HCT116 (cell line): ENCODE measurements around the gene CHTF18. TPM values are rescaled to one million over a fixed set of nuclear protein-coding genes. Genes with fewer than 3 reads are reported as not detected.

ENCODE experiments used
- ATAC-seq: fragments of 200-7000 bp; cut with Tn5 transposase; 2 replicates; pipeline ENCODE4 v1.9.1; 2020; ENCODE audit warnings: mild to moderate bottlenecking, moderate library complexity
- BruUV-seq: library from RNA; stranded (reverse); fragments of 400-500 nt; replicated peaks from 2 replicates; lab custom pipeline; 2021; lab: Mats Ljungman, UMichigan
- CTCF ChIA-PET: fragments of 300-600 bp; sonication (Branson Sonifier 250); formaldehyde crosslinking; loops from one replicate; lab custom pipeline; 2021; ENCODE audit warnings: antibody characterized with exemption; lab: Charles Lee
- POLR2A ChIA-PET: fragments of 300-600, 350-600 bp; sonication (Branson Sonifier 250); formaldehyde crosslinking; loops from one replicate; lab custom pipeline; 2021; ENCODE audit warnings: antibody characterized with exemption; lab: Charles Lee
- RAD21 ChIA-PET, 2 experiments: fragments of 300-600 bp; sonication (Branson Sonifier 250); formaldehyde crosslinking; loops; one replicate each; lab custom pipeline; 2023; ENCODE audit warnings: low total read pairs in 2 of 2; ENCODE audit not compliant: uncharacterized antibody in 2 of 2, unreplicated experiment in 2 of 2, low non-redundant PET in 1 of 2; lab: Charles Lee
- DNase-seq: peaks from one replicate; pipeline ENCODE4 v3.0.0-alpha.2; 2010; ENCODE audit warnings: low read depth, low spot score
- H2AFZ ChIP-seq: fragments of 200-600 bp; shearing (Covaris generic), sonication (generic); 2 replicates; pipeline ENCODE4 v1.6.1; 2017; ENCODE audit warnings: low read depth, mixed run types, mixed read lengths, antibody characterized with exemption, low read length; ENCODE audit not compliant: poor library complexity, severe bottlenecking
- H3K27ac ChIP-seq: 2 replicates; pipeline ENCODE4 v1.5.1; 2012; ENCODE audit warnings: low read depth, low read length
- H3K27me3 ChIP-seq: fragments of 200-600 bp; sonication (generic); 2 replicates; pipeline ENCODE4 v1.6.1; 2016; ENCODE audit warnings: mixed run types, low read length, mixed read lengths; ENCODE audit not compliant: insufficient read depth
- H3K36me3 ChIP-seq, 2 experiments: fragments of 200-500 bp in 1 of 2; fragments of 200-600 bp in 1 of 2; sonication (Bioruptor generic) in 1 of 2; sonication (generic) in 1 of 2; 2 replicates each; pipeline versions ENCODE4 v1.5.1 to v1.6.1; 2014 to 2016; ENCODE audit warnings: low read length in 2 of 2, inconsistent platforms in 1 of 2, mixed read lengths in 1 of 2, mixed run types in 1 of 2; ENCODE audit not compliant: insufficient read depth in 2 of 2, control insufficient read depth in 1 of 2
- H3K4me1 ChIP-seq, 2 experiments: fragments of 200-600 bp in 1 of 2; sonication (generic) in 1 of 2; 2 replicates each; pipeline versions ENCODE4 v1.5.1 to v1.6.1; 2012 to 2017; ENCODE audit warnings: low read length in 2 of 2, inconsistent platforms in 1 of 2, mild to moderate bottlenecking in 1 of 2, mixed read lengths in 1 of 2, mixed run types in 1 of 2, moderate library complexity in 1 of 2; ENCODE audit not compliant: insufficient read depth in 2 of 2, control insufficient read depth in 1 of 2
- H3K4me2 ChIP-seq: fragments of 200-600 bp; sonication (generic); 2 replicates; pipeline ENCODE4 v1.6.1; 2017; ENCODE audit warnings: mixed run types, low read length, mixed read lengths
- H3K4me3 ChIP-seq, 2 experiments: fragments of 200-600 bp in 1 of 2; sonication (generic) in 1 of 2; replicated peaks in 1 of 2; 2 replicates each; pipeline ENCODE4 v1.5.1; 2011 to 2016; ENCODE audit warnings: low read length in 2 of 2, control low read depth in 1 of 2, low read depth in 1 of 2, mild to moderate bottlenecking in 1 of 2, mixed read lengths in 1 of 2, mixed run types in 1 of 2
- H3K79me2 ChIP-seq: fragments of 200-600 bp; sonication (generic); 2 replicates; pipeline ENCODE4 v1.6.1; 2017; ENCODE audit warnings: mild to moderate bottlenecking, mixed run types, low read length, moderate library complexity, mixed read lengths; ENCODE audit not compliant: insufficient read depth
- H3K9ac ChIP-seq: fragments of 200-600 bp; sonication (generic); 2 replicates; pipeline ENCODE4 v1.6.1; 2016; ENCODE audit warnings: low read length, mixed read lengths
- H3K9me2 ChIP-seq: fragments of 200-600 bp; sonication (generic), shearing (Covaris generic); 2 replicates; pipeline ENCODE4 v1.6.1; 2017; ENCODE audit warnings: mixed run types, mild to moderate bottlenecking, moderate library complexity; ENCODE audit not compliant: insufficient read depth
- H3K9me3 ChIP-seq, 2 experiments: fragments of 200-500 bp in 1 of 2; fragments of 200-600 bp in 1 of 2; sonication (Bioruptor generic) in 1 of 2; sonication (generic) in 1 of 2; 2 replicates each; pipeline ENCODE4 v1.6.1; 2014 to 2017; ENCODE audit warnings: low read length in 2 of 2, mixed read lengths in 2 of 2, inconsistent platforms in 1 of 2, low read depth in 1 of 2, mild to moderate bottlenecking in 1 of 2, mixed run types in 1 of 2, moderate library complexity in 1 of 2; ENCODE audit not compliant: control insufficient read depth in 1 of 2, insufficient read depth in 1 of 2
- H4K20me1 ChIP-seq: fragments of 200-600 bp; sonication (generic), shearing (Covaris generic); 2 replicates; pipeline ENCODE4 v1.6.1; 2017; ENCODE audit warnings: mixed run types, mild to moderate bottlenecking, moderate library complexity; ENCODE audit not compliant: insufficient read depth
- CBX3 ChIP-seq: IDR thresholded peaks from 2 replicates; pipeline ENCODE4 v1.6.1; 2012; ENCODE audit warnings: low read depth
- CEBPB ChIP-seq: IDR thresholded peaks from 2 replicates; pipeline ENCODE4 v1.6.1; 2012; ENCODE audit warnings: low read depth
- CTCF ChIP-seq, 3 experiments: fragments of 200-600 bp in 1 of 3; sonication (generic) in 1 of 3; IDR thresholded peaks in 2 of 3; conservative IDR thresholded peaks in 1 of 3; 2 replicates each; pipeline ENCODE4 v1.5.1; 2012 to 2017; ENCODE audit warnings: low read depth in 2 of 3, low read length in 2 of 3, antibody characterized with exemption in 1 of 3, borderline replicate concordance in 1 of 3, control low read depth in 1 of 3, mild to moderate bottlenecking in 1 of 3, mixed read lengths in 1 of 3, mixed run types in 1 of 3, moderate library complexity in 1 of 3; ENCODE audit not compliant: insufficient read depth in 1 of 3
- ELF1 ChIP-seq: IDR thresholded peaks from 2 replicates; pipeline ENCODE4 v1.6.1; 2012; ENCODE audit warnings: low read depth, borderline replicate concordance
- EZH2 ChIP-seq: fragments of 200-600 bp; sonication (generic); IDR thresholded peaks from 2 replicates; pipeline ENCODE4 v1.6.1; 2017; ENCODE audit warnings: antibody characterized with exemption, mixed run types
- FOSL1 ChIP-seq: IDR thresholded peaks from 2 replicates; pipeline ENCODE4 v1.6.1; 2012; ENCODE audit warnings: low read depth
- JUND ChIP-seq: IDR thresholded peaks from 2 replicates; pipeline ENCODE4 v1.6.1; 2012
- MAX ChIP-seq: IDR thresholded peaks from 2 replicates; pipeline ENCODE4 v1.6.1; 2012
- RAD21 ChIP-seq: IDR thresholded peaks from 2 replicates; pipeline ENCODE4 v1.6.1; 2012; ENCODE audit warnings: low read depth, mild to moderate bottlenecking
- SIN3A ChIP-seq: IDR thresholded peaks from 2 replicates; pipeline ENCODE4 v1.6.1; 2012; ENCODE audit warnings: low read depth
- SP1 ChIP-seq: IDR thresholded peaks from 2 replicates; pipeline ENCODE4 v1.6.1; 2012; ENCODE audit warnings: low read depth
- SRF ChIP-seq: IDR thresholded peaks from 2 replicates; pipeline ENCODE4 v1.6.1; 2012; ENCODE audit warnings: low read depth
- ZBTB33 ChIP-seq: IDR thresholded peaks from 2 replicates; pipeline ENCODE4 v1.6.1; 2011; ENCODE audit warnings: mild to moderate bottlenecking, low read length, moderate library complexity; ENCODE audit not compliant: insufficient replicate concordance; ENCODE audit errors: extremely low read depth
- ZFX ChIP-seq: fragments of 450-650 bp; IDR thresholded peaks from 2 replicates; pipeline ENCODE4 v1.6.1; 2017
- intact Hi-C: fragments of 100-400 bp; cut with micrococcal nuclease; formaldehyde crosslinking; loops from 2 replicates; pipeline ENCODE4 v1.10.0; 2022
- total RNA-seq: library from RNA; stranded (reverse); gene quantifications from one replicate; pipeline ENCODE4 v1.2.1, GENCODE V29; 2021; ENCODE audit not compliant: unreplicated experiment

The CHTF18 gene
- total RNA-seq, 1 experiment from 2014 or later, result 145 TPM

GRCh38 chr16:824601-825000 is 36.2 kb downstream of the CHTF18 start:
- intact Hi-C loops, result no loop called here

More at GRCh38 chr16:824601-825000, 36.2 kb downstream of the CHTF18 start:
- ChIA-PET RAD21 (no interaction called here), POLR2A (no interaction called here)
- H3K4me1 ChIP-seq, result no peaks in the 10 kb centered on the region
- no peaks in the 10 kb centered on the region for H4K20me1 ChIP-seq
- no peak overlapping the region for H2AFZ ChIP-seq
- H3K27ac ChIP-seq, result no peak overlapping the region
- ATAC-seq (no peak), DNase-seq (no peak)
- H3K9ac ChIP-seq, result no peak overlapping the region
- TF ChIP-seq RAD21 (no peak), CBX3 (no peak), ZBTB33 (no peak), ELF1 (no peak), CTCF (IDR thresholded peaks at IDR 0.05 in 2 of 3, conservative IDR thresholded peaks at IDR 0.05 in 1 of 3; ENCODE audit: borderline replicate concordance in 1 of 3, insufficient read depth in 1 of 3, low read depth in 2 of 3, low read length in 2 of 3) (no peak), EZH2 (no peak), SP1 (no peak), JUND (no peak), ZFX (no peak), SRF (no peak), MAX (no peak), FOSL1 (no peak), CEBPB (no peak), SIN3A (no peak)
- TF ChIP-seq, all 23 proteins: peak for 0
- Histone ChIP-seq H3K36me3 (no peaks in the 10 kb centered on the region), H3K4me3 (no peak overlapping the region), H3K9me3 (no peaks in the 10 kb centered on the region), H3K27me3 (no peaks in the 10 kb centered on the region), H3K79me2 (no peaks in the 10 kb centered on the region), H3K9me2 (no peaks in the 10 kb centered on the region), H3K4me2 (no peak overlapping the region)
- CTCF ChIA-PET, result no interaction called here
- BruUV-seq, result no TSS peak
